B cell (primary cell): Measurements from ENCODE around the gene GARS1. TPM values are rescaled to one million over a fixed set of nuclear protein-coding genes. Genes with fewer than 3 reads are reported as not detected.

Experiments
- ATAC-seq: fragments of 200-7000 bp; cut with Tn5 transposase; one replicate; pipeline ENCODE4 v1.10.0; 2021; ENCODE audit warnings: low read depth, mild to moderate bottlenecking, moderate number of reproducible peaks, moderate library complexity
- CTCF ChIA-PET: fragments of 350-600 bp; sonication (Branson Sonifier 250); formaldehyde crosslinking; loops from one replicate; lab custom pipeline; 2021; ENCODE audit warnings: antibody characterized with exemption, inconsistent platforms; lab: Charles Lee
- POLR2A ChIA-PET: fragments of 350-600 bp; sonication (Branson Sonifier 250); formaldehyde crosslinking; loops from one replicate; lab custom pipeline; 2021; ENCODE audit warnings: antibody characterized with exemption; lab: Charles Lee
- DNase-seq: peaks from one replicate; pipeline ENCODE4 v3.0.0; 2013
- H2AFZ ChIP-seq: 2 replicates; pipeline ENCODE4 v1.6.1; 2012; ENCODE audit warnings: mild to moderate bottlenecking, low read depth, low read length; ENCODE audit not compliant: insufficient read depth, poor library complexity, severe bottlenecking
- H3K27ac ChIP-seq, 2 donors: 1 replicate in 1 of 2; 2 replicates in 1 of 2; pipeline ENCODE4 v1.5.1; 2012 to 2013; ENCODE audit warnings: low read length in 2 of 2, mild to moderate bottlenecking in 2 of 2, moderate library complexity in 1 of 2
- H3K27me3 ChIP-seq, 4 experiments: fragments of 200-600 bp in 1 of 4; sonication (generic) in 1 of 4; replicated peaks in 1 of 4; 1 replicate in 2 of 4; 2 replicates in 2 of 4; pipeline versions ENCODE4 v1.6.1 to v1.7.0; 2013 to 2016; ENCODE audit warnings: low read length in 3 of 4, mild to moderate bottlenecking in 2 of 4, mixed read lengths in 1 of 4, moderate library complexity in 1 of 4; ENCODE audit not compliant: insufficient read depth in 4 of 4, control insufficient read depth in 3 of 4; ENCODE audit errors: control extremely low read depth in 1 of 4
- H3K36me3 ChIP-seq, 2 experiments: replicated peaks in 1 of 2; 1 replicate in 1 of 2; 2 replicates in 1 of 2; pipeline versions ENCODE4 v1.6.1 to v1.7.1; 2013; ENCODE audit warnings: low read length in 1 of 2; ENCODE audit not compliant: insufficient read depth in 2 of 2, control insufficient read depth in 1 of 2; ENCODE audit errors: control extremely low read depth in 1 of 2, extremely low read depth in 1 of 2
- H3K4me1 ChIP-seq, 2 donors: fragments of 200-600 bp in 1 of 2; sonication (generic) in 1 of 2; 1 replicate in 1 of 2; 2 replicates in 1 of 2; pipeline versions ENCODE4 v1.5.1 to v1.6.1; 2013 to 2017; ENCODE audit warnings: low read length in 2 of 2; ENCODE audit not compliant: control insufficient read depth in 2 of 2, insufficient read depth in 2 of 2
- H3K4me2 ChIP-seq: replicated peaks from 2 replicates; pipeline ENCODE3; 2012; ENCODE audit warnings: mild to moderate bottlenecking, low read depth, low read length; ENCODE audit not compliant: poor library complexity, severe bottlenecking
- H3K4me3 ChIP-seq, 5 experiments: fragments of 200-600 bp in 1 of 5; sonication (generic) in 1 of 5; 1 replicate in 3 of 5; 2 replicates in 2 of 5; pipeline versions ENCODE4 v1.5.1 to v1.7.0; 2011 to 2016; ENCODE audit warnings: low read length in 4 of 5, mild to moderate bottlenecking in 4 of 5, low read depth in 2 of 5, control low read depth in 1 of 5, moderate library complexity in 1 of 5; ENCODE audit not compliant: insufficient read depth in 1 of 5; ENCODE audit errors: control extremely low read depth in 1 of 5, extremely low read depth in 1 of 5
- H3K79me2 ChIP-seq: fragments of 200-600 bp; sonication (generic); one replicate; pipeline ENCODE4 v1.6.0; 2016; ENCODE audit warnings: low read length; ENCODE audit not compliant: control insufficient read depth, insufficient read depth
- H3K9ac ChIP-seq: fragments of 200-600 bp; sonication (generic); 2 replicates; pipeline ENCODE4 v1.6.1; 2017; ENCODE audit warnings: mild to moderate bottlenecking, low read length, moderate library complexity
- H3K9me3 ChIP-seq, 3 donors: one replicate each; pipeline versions ENCODE4 v1.6.1 to v1.7.1; 2013; ENCODE audit warnings: low read length in 2 of 3; ENCODE audit not compliant: control insufficient read depth in 2 of 3, insufficient read depth in 1 of 3; ENCODE audit errors: control extremely low read depth in 1 of 3
- H4K20me1 ChIP-seq: 2 replicates; pipeline ENCODE4 v1.6.0; 2012; ENCODE audit warnings: mild to moderate bottlenecking, low read length; ENCODE audit not compliant: insufficient read depth, control insufficient read depth, poor library complexity, severe bottlenecking
- H3K27ac Mint-ChIP-seq: one replicate; pipeline ENCODE4 v1.8.0; 2021; ENCODE audit warnings: mixed read lengths
- H3K27me3 Mint-ChIP-seq: one replicate; pipeline ENCODE4 v1.8.0; 2021; ENCODE audit warnings: mixed read lengths
- H3K4me1 Mint-ChIP-seq: one replicate; pipeline ENCODE4 v1.8.0; 2021; ENCODE audit warnings: mixed read lengths
- H3K4me3 Mint-ChIP-seq: one replicate; pipeline ENCODE4 v1.8.0; 2021; ENCODE audit warnings: mixed read lengths
- H3K9me3 Mint-ChIP-seq: one replicate; pipeline ENCODE4 v1.8.0; 2022; ENCODE audit warnings: mixed read lengths; ENCODE audit not compliant: insufficient read depth
- CTCF ChIP-seq: fragments of 200-600 bp; IDR thresholded peaks from one replicate; pipeline ENCODE4 v1.8.0; 2022; ENCODE audit warnings: antibody characterized with exemption, mild to moderate bottlenecking
- EZH2 ChIP-seq: IDR thresholded peaks from 2 replicates; pipeline ENCODE4 v1.6.1; 2012; ENCODE audit warnings: borderline replicate concordance, low read depth, mild to moderate bottlenecking, moderate library complexity, low read length; ENCODE audit not compliant: insufficient read depth, poor library complexity, severe bottlenecking
- WGBS: methylation state at CpG from one replicate; pipeline ENCODE4 v1.1.5; 2013; ENCODE audit warnings: missing lambda C conversion rate; ENCODE audit not compliant: insufficient coverage; 5-methylcytosine and 5-hydroxymethylcytosine counted together
- intact Hi-C: fragments of 100-400 bp; cut with micrococcal nuclease; formaldehyde crosslinking; loops from one replicate; pipeline ENCODE4 v1.10.0; 2022
- polyA plus RNA-seq: library from polyadenylated mRNA; depleted of rRNA; stranded (reverse); fragments of >200 nt; gene quantifications from 2 replicates; pipeline ENCODE4 v1.2.3, GENCODE V29; 2012
- total RNA-seq, 2 donors: library from RNA; stranded (reverse); fragments of 120-200 nt in 1 of 2; gene quantifications; 1 replicate in 1 of 2; 2 replicates in 1 of 2; pipeline versions ENCODE4 v1.2.3 to v1.2.4, GENCODE V29; 2013 to 2022

The GARS1 gene
- total and polyA plus RNA-seq, 2 donors (not counting 1 experiment from before 2014, with no cell fraction given) = 54.9 to 61.7 TPM

GRCh38 chr7:30552330-30552729 lies 42.3 kb upstream of the GARS1 start:
- WGBS = no CpG with 5 or more reads among the region's 1 CpG
- no peaks in the 10 kb centered on the region for H3K27me3 Mint-ChIP-seq
- H3K36me3 ChIP-seq = peaks cover 1 to 10% of the 10 kb centered on the region in 2 experiments
- H3K4me3 Mint-ChIP-seq = no peak overlapping the region
- POLR2A ChIA-PET = no interaction called here
- H3K4me1 Mint-ChIP-seq = peaks cover 5% of the 10 kb centered on the region
- H3K4me1 ChIP-seq = peaks cover 3 to 4% of the 10 kb centered on the region in 2 donors
- no peak overlapping the region for H2AFZ ChIP-seq
- H3K27me3 ChIP-seq = no peaks in the 10 kb centered on the region
- no peaks in the 10 kb centered on the region for H4K20me1 ChIP-seq
- H3K27ac Mint-ChIP-seq = no peak overlapping the region
- no peaks in the 10 kb centered on the region for H3K79me2 ChIP-seq
- no peak overlapping the region for H3K27ac ChIP-seq
- H3K9ac ChIP-seq = no peak overlapping the region
- DNase-seq (no peak), ATAC-seq (no peak)
- no peaks in the 10 kb centered on the region for H3K9me3 ChIP-seq
- H3K4me2 ChIP-seq = no peak overlapping the region
- no peak overlapping the region for H3K4me3 ChIP-seq
- CTCF ChIA-PET = interaction anchor here (0.7 to 1.1 kb wide), 3 partner anchors 16 to 674 kb away, joined by 3 to 5 read pairs (median 3); no protein-coding TSS in a partner anchor
- TF ChIP-seq EZH2 = no peak
- no peak for TF ChIP-seq CTCF
- no peaks in the 10 kb centered on the region for H3K9me3 Mint-ChIP-seq
- intact Hi-C loops = no loop called here

DNA sequence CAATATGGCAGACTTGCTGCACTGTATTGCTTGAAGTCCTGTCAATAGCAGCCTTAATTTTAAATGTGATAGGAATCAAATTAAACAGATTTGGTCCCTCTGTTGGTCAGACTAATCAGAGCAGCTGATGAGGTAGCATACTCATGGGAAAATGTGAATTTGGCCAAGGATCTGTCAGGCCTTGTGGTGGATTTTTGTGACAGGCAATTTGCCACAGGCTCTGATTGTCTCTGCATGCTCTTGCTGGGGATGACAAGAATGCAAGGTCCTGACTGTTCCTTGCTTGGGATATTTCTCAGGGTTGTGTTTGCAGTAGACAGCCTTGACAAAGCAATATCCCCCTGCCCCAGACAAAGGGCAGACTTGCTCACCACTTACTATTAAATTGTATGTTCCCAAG lies 41.5 kb upstream of the GARS1 start:
- no peak overlapping the region for H3K4me3 Mint-ChIP-seq
- Histone ChIP-seq H3K27me3 (no peaks in the 10 kb centered on the region), H3K9me3 (no peaks in the 10 kb centered on the region), H3K9ac (no peak overlapping the region), H3K27ac (no peak overlapping the region), H3K79me2 (no peaks in the 10 kb centered on the region), H3K36me3 (peaks cover 0 to 8% of the 10 kb centered on the region in 2 experiments), H4K20me1 (no peaks in the 10 kb centered on the region), H2AFZ (no peak overlapping the region), H3K4me1 (peaks cover 3 to 4% of the 10 kb centered on the region in 2 donors), H3K4me3 (no peak overlapping the region), H3K4me2 (no peak overlapping the region)
- ATAC-seq = no peak
- no peak for DNase-seq
- TF ChIP-seq CTCF = no peak
- no peak for TF ChIP-seq EZH2
- POLR2A ChIA-PET = no interaction called here
- no peaks in the 10 kb centered on the region for H3K27me3 Mint-ChIP-seq
- no peaks in the 10 kb centered on the region for H3K9me3 Mint-ChIP-seq
- intact Hi-C loops = no loop called here
- CTCF ChIA-PET = interaction anchor here (1.1 kb wide), 1 partner anchor 11 kb away, joined by 5 read pairs; no protein-coding TSS in a partner anchor
- H3K4me1 Mint-ChIP-seq = peaks cover 5% of the 10 kb centered on the region
- H3K27ac Mint-ChIP-seq = no peak overlapping the region
